Neuronal stem cell (in vitro differentiated cells): Measurements from ENCODE around the gene RANBP1.

Experiments used
- DNase-seq: peaks from one replicate; pipeline ENCODE4 v3.0.0-alpha.2; 2013; ENCODE audit warnings: low spot score
- H2AFZ ChIP-seq: one replicate; pipeline ENCODE4 v1.6.1; 2013; ENCODE audit warnings: mild to moderate bottlenecking, low read length, inconsistent platforms
- H2AK5ac ChIP-seq: 2 replicates; pipeline ENCODE4 v1.6.1; 2013; ENCODE audit warnings: low read depth, mild to moderate bottlenecking, inconsistent platforms, low read length, moderate library complexity, mixed read lengths
- H2BK120ac ChIP-seq: 2 replicates; pipeline ENCODE4 v1.6.1; 2013; ENCODE audit warnings: low read depth, mild to moderate bottlenecking, inconsistent platforms, low read length, moderate library complexity, mixed read lengths
- H2BK12ac ChIP-seq: one replicate; pipeline ENCODE4 v1.6.1; 2013; ENCODE audit warnings: low read length, inconsistent platforms
- H2BK15ac ChIP-seq: 2 replicates; pipeline ENCODE4 v1.6.1; 2013; ENCODE audit warnings: mild to moderate bottlenecking, low read length, inconsistent platforms, mixed read lengths
- H2BK5ac ChIP-seq: one replicate; pipeline ENCODE4 v1.6.1; 2013; ENCODE audit warnings: inconsistent platforms, mild to moderate bottlenecking, low read length, moderate library complexity
- H3K14ac ChIP-seq: one replicate; pipeline ENCODE4 v1.6.1; 2013; ENCODE audit warnings: low read length, inconsistent platforms
- H3K18ac ChIP-seq: 2 replicates; pipeline ENCODE4 v1.6.1; 2013; ENCODE audit warnings: low read length, inconsistent platforms
- H3K23ac ChIP-seq: 2 replicates; pipeline ENCODE4 v1.6.1; 2013; ENCODE audit warnings: low read depth, mild to moderate bottlenecking, mixed read lengths, low read length, inconsistent platforms; ENCODE audit not compliant: poor library complexity
- H3K27ac ChIP-seq: replicated peaks from 3 replicates; pipeline ENCODE4 v1.5.1; 2013; ENCODE audit warnings: low read length, inconsistent platforms
- H3K27me3 ChIP-seq, 3 experiments: 2 replicates each; pipeline ENCODE4 v1.6.1; 2013; ENCODE audit warnings: low read length in 3 of 3, mild to moderate bottlenecking in 2 of 3, inconsistent platforms in 1 of 3, low read depth in 1 of 3, mixed read lengths in 1 of 3, moderate library complexity in 1 of 3; ENCODE audit not compliant: control insufficient read depth in 3 of 3, insufficient read depth in 3 of 3
- H3K36me3 ChIP-seq, 2 donors: replicated peaks in 1 of 2; 2 replicates each; pipeline ENCODE4 v1.6.1; 2013; ENCODE audit warnings: low read length in 2 of 2; ENCODE audit not compliant: control insufficient read depth in 2 of 2, insufficient read depth in 2 of 2
- H3K4ac ChIP-seq: 2 replicates; pipeline ENCODE4 v1.6.1; 2013; ENCODE audit warnings: inconsistent platforms, mild to moderate bottlenecking, low read length, moderate library complexity
- H3K4me1 ChIP-seq, 2 donors: 1 replicate in 1 of 2; 2 replicates in 1 of 2; pipeline ENCODE4 v1.6.1; 2013; ENCODE audit warnings: low read length in 2 of 2, low read depth in 1 of 2; ENCODE audit not compliant: control insufficient read depth in 2 of 2, insufficient read depth in 1 of 2
- H3K4me2 ChIP-seq: one replicate; pipeline ENCODE4 v1.6.1; 2013; ENCODE audit warnings: mild to moderate bottlenecking, low read length, inconsistent platforms; ENCODE audit not compliant: insufficient read depth, poor library complexity, severe bottlenecking
- H3K4me3 ChIP-seq, 2 donors: 2 replicates each; pipeline ENCODE4 v1.5.1; 2013; ENCODE audit warnings: low read length in 2 of 2, mild to moderate bottlenecking in 2 of 2, inconsistent platforms in 1 of 2, moderate library complexity in 1 of 2
- H3K79me1 ChIP-seq: one replicate; pipeline ENCODE4 v1.6.1; 2013; ENCODE audit warnings: low read depth, mild to moderate bottlenecking, inconsistent platforms, low read length, moderate library complexity
- H3K9ac ChIP-seq: one replicate; pipeline ENCODE4 v1.6.1; 2013; ENCODE audit warnings: mild to moderate bottlenecking, low read depth, low read length, inconsistent platforms; ENCODE audit not compliant: poor library complexity
- H3K9me3 ChIP-seq, 2 donors: replicated peaks in 1 of 2; 2 replicates each; pipeline versions ENCODE3 to v1.6.1; 2013; ENCODE audit warnings: low read length in 2 of 2, mild to moderate bottlenecking in 2 of 2, inconsistent platforms in 1 of 2, low read depth in 1 of 2, mixed read lengths in 1 of 2, moderate library complexity in 1 of 2; ENCODE audit not compliant: control insufficient read depth in 2 of 2, insufficient read depth in 1 of 2
- H4K8ac ChIP-seq: one replicate; pipeline ENCODE4 v1.6.1; 2013; ENCODE audit warnings: low read depth, mild to moderate bottlenecking, inconsistent platforms, low read length, moderate library complexity
- H4K91ac ChIP-seq: one replicate; pipeline ENCODE4 v1.6.1; 2013; ENCODE audit warnings: low read length, low read depth, mild to moderate bottlenecking, inconsistent platforms; ENCODE audit not compliant: poor library complexity
- WGBS, 2 donors: extraction: QIAGEN DNeasy Blood & Tissue Kit; methylation state at CpG; one replicate each; pipeline ENCODE4 v1.1.7; 2013; ENCODE audit warnings: missing lambda C conversion rate in 2 of 2, mixed read lengths in 1 of 2; ENCODE audit not compliant: insufficient read length in 2 of 2, insufficient replicate concordance in 1 of 2; ENCODE audit errors: extremely low coverage in 2 of 2; 5-methylcytosine and 5-hydroxymethylcytosine counted together

Gene RANBP1

DNA sequence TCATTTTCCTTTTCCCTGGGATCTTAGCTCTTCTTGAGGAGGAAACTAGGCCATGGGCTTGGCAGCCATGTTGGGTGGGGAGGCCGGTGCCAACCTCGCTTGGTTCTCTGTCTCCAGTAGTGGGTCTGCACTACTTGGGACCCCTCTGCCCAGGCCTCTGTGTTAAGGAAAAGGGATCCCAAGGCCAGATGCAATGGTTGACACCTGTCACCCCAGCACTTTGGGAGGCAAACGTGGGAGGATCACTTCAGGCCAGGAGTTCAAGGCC is 13.8 kb downstream of the RANBP1 start:
- WGBS, 2 donors: no CpG with 5 or more reads among the region's 3 CpGs
- Histone ChIP-seq H3K9ac (peak overlapping the region; percentile 40), H2BK12ac (no peak overlapping the region), H3K23ac (peak overlapping the region; percentile 96), H4K8ac (peak overlapping the region; percentile 57), H3K27me3 (no peaks in the 10 kb centered on the region), H3K27ac (no peak overlapping the region), H3K4me1 (peaks cover 8 to 14% of the 10 kb centered on the region in 2 donors), H3K36me3 (peaks cover 29 to 37% of the 10 kb centered on the region in 2 donors), H3K4me3 (no peak overlapping the region), H2BK15ac (no peak overlapping the region), H2BK5ac (peak overlapping the region; percentile 32), H3K79me1 (peaks cover 11% of the 10 kb centered on the region), H3K4me2 (no peak overlapping the region), H3K14ac (no peak overlapping the region), H4K91ac (no peak overlapping the region), H3K18ac (peak overlapping the region; percentile 45), H3K9me3 (peaks cover 0 to 4% of the 10 kb centered on the region in 2 donors), H2AFZ (no peak overlapping the region), H2BK120ac (no peak overlapping the region), H2AK5ac (no peak overlapping the region), H3K4ac (no peak overlapping the region)
- no peak for DNase-seq

DNA sequence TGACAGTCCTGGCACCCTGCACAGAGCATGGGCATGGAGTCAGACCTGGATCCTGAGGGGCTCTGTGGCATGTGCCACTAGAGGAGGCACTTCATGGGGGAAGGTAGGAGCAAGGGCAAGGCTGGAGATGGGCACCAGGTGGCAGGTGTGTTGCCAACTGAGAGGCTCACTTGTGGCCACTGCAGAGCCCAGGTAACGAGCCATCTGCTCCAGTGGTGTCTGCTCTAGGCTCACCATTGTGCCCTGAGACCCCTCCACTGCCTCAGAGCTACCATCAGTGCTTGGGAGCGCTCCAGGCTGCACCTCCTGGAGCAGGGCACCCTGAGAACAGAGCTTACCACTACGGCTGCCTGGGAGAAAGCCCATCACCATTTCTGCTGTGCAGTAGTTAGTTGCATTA is 14.4 kb downstream of the RANBP1 start:
- H3K9me3 ChIP-seq: peaks cover 0 to 4% of the 10 kb centered on the region in 2 donors
- H3K27ac ChIP-seq: peak overlapping the region; percentile 28
- no peak overlapping the region for H3K18ac ChIP-seq
- H2BK5ac ChIP-seq: no peak overlapping the region
- no peak overlapping the region for H3K9ac ChIP-seq
- no peak overlapping the region for H3K14ac ChIP-seq
- H2AFZ ChIP-seq: peak overlapping the region; percentile 94
- no peak overlapping the region for H4K91ac ChIP-seq
- peak overlapping the region; percentile 93 for H2BK120ac ChIP-seq
- H3K79me1 ChIP-seq: peaks cover 11% of the 10 kb centered on the region
- H3K4me2 ChIP-seq: no peak overlapping the region
- H4K8ac ChIP-seq: no peak overlapping the region
- H3K4me1 ChIP-seq: peaks cover 8 to 14% of the 10 kb centered on the region in 2 donors
- peak overlapping the region in 1 of 2 donors; percentile 84 for H3K4me3 ChIP-seq
- H2BK12ac ChIP-seq: peak overlapping the region; percentile 65
- peak overlapping the region; percentile 88 for H2AK5ac ChIP-seq
- H3K27me3 ChIP-seq: no peaks in the 10 kb centered on the region
- H2BK15ac ChIP-seq: no peak overlapping the region
- no peak for DNase-seq
- peaks cover 25 to 31% of the 10 kb centered on the region in 2 donors for H3K36me3 ChIP-seq
- H3K4ac ChIP-seq: no peak overlapping the region
- WGBS, 2 donors: no CpG with 5 or more reads among the region's 3 CpGs
- H3K23ac ChIP-seq: peak overlapping the region; percentile 85

DNA sequence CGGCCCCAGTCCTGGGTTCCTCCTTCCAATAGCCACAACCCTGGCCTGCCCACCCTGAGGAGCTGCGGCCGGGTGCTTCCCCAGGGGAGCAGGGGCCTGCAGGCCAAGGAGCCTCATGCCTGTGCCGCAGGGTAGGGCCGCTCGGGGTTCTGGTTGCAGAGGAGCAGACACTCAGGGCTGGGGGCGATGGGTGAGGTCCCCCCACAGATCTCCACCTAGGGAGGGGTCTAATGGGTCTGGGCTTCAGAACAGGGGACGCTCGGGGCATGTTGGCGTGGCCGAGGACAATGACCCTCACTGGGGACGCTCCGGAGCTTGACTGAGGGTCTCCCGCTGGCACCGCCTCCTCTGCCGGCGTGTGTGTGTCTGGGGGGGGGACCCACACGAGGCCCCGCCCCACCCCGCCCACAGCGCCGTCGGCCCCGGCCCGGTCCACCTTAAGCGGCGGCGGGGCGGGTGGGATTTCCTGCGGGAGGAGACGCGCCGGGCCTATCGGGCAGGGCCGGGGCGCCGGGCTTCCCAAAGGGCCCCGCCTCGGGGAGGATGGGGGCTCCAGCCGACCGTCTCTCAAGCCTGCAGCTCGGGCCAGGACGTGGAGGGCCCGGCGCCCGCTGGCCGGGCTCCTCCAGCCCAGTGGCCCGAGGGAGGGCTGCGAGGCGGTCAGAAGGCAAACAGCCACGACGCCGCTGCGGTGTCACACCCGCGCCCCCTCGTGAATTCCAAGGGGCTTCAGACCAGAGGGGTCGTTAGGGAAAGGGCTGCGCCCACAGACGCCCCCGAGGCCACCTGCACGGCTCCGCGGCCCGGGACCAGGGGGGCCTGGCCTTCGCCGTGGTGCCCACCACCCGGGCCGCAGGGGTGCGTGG is 15.1 kb downstream of the RANBP1 start:
- Histone ChIP-seq H2BK120ac (peak overlapping the region; percentile 93), H2AFZ (peak overlapping the region; percentile 94), H3K36me3 (peaks cover 18 to 25% of the 10 kb centered on the region in 2 donors), H4K8ac (no peak overlapping the region), H2BK15ac (peak overlapping the region; percentile 85), H3K27ac (peak overlapping the region; percentile 82), H3K14ac (peak overlapping the region; percentile 21), H3K79me1 (peaks cover 14% of the 10 kb centered on the region), H2BK5ac (no peak overlapping the region), H3K9me3 (peaks cover 0 to 4% of the 10 kb centered on the region in 2 donors), H4K91ac (no peak overlapping the region), H3K4me3 (peak overlapping the region; percentile 84 to 97), H2BK12ac (peak overlapping the region; percentile 65), H3K4ac (peak overlapping the region; percentile 40), H2AK5ac (peak overlapping the region; percentile 88), H3K18ac (peak overlapping the region; percentile 97), H3K4me1 (peaks cover 8 to 14% of the 10 kb centered on the region in 2 donors), H3K27me3 (no peaks in the 10 kb centered on the region), H3K9ac (peak overlapping the region; percentile 77), H3K4me2 (peak overlapping the region; percentile 94), H3K23ac (peak overlapping the region; percentile 85)
- WGBS, 2 donors: no CpG with 5 or more reads among the region's 70 CpGs
- peak; percentile 74 for DNase-seq

DNA sequence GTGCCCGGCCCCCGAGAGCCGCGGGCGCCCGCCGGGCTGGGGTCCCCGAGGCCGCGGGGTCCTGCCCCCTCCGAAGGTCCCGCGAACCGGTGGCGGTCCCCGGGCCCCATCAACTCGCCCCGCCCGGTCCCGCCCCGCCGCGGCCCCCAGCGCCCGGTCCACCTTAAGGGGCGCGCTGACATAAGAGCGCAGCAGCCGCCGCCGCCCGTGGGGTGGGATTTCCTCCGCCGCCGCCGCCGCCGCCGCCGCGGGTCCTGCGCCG is 15.6 kb downstream of the RANBP1 start, which contains the start of gene ZDHHC8:
Gene ZDHHC8, plus strand, starts transcription at position 208 of the 262 bp plus-strand sequence. CDS start 144 bp downstream, outside the sequence.
- H3K9me3 ChIP-seq: peaks cover 0 to 4% of the 10 kb centered on the region in 2 donors
- no peak within 1 kb of the TSS for H4K8ac ChIP-seq
- H4K91ac ChIP-seq: no peak within 1 kb of the TSS
- peak within 1 kb of the TSS; percentile 59 for H2BK5ac ChIP-seq
- peak within 1 kb of the TSS; percentile 68 for H2BK12ac ChIP-seq
- peak within 1 kb of the TSS; percentile 97 for H3K18ac ChIP-seq
- H3K4me1 ChIP-seq: peaks cover 8 to 14% of the 10 kb centered on the region in 2 donors
- H3K4me3 ChIP-seq: peak within 1 kb of the TSS; percentile 84 to 97
- peak within 1 kb of the TSS; percentile 82 for H3K27ac ChIP-seq
- peak within 1 kb of the TSS; percentile 91 for H2AK5ac ChIP-seq
- peak within 1 kb of the TSS; percentile 31 for H3K14ac ChIP-seq
- H2BK15ac ChIP-seq: peak within 1 kb of the TSS; percentile 85
- H3K4ac ChIP-seq: peak within 1 kb of the TSS; percentile 40
- peaks cover 13 to 19% of the 10 kb centered on the region in 2 donors for H3K36me3 ChIP-seq
- H3K23ac ChIP-seq: peak within 1 kb of the TSS; percentile 95
- peak within 1 kb of the TSS; percentile 94 for H3K4me2 ChIP-seq
- peak within 1 kb of the TSS; percentile 94 for H2AFZ ChIP-seq
- WGBS, 2 donors: no CpG with 5 or more reads among the region's 43 CpGs
- no peak for DNase-seq
- H3K79me1 ChIP-seq: peaks cover 14% of the 10 kb centered on the region
- no peaks in the 10 kb centered on the region for H3K27me3 ChIP-seq
- H2BK120ac ChIP-seq: peak within 1 kb of the TSS; percentile 93
- peak within 1 kb of the TSS; percentile 97 for H3K9ac ChIP-seq
